NCI-H446 (cell line): ENCODE measurements around the gene RNF220.

Experiments used
- DNase-seq, 2 experiments: peaks; one replicate each; lab custom pipeline; 2025; lab: John Stamatoyannopoulos, UW

Gene RNF220

DNA sequence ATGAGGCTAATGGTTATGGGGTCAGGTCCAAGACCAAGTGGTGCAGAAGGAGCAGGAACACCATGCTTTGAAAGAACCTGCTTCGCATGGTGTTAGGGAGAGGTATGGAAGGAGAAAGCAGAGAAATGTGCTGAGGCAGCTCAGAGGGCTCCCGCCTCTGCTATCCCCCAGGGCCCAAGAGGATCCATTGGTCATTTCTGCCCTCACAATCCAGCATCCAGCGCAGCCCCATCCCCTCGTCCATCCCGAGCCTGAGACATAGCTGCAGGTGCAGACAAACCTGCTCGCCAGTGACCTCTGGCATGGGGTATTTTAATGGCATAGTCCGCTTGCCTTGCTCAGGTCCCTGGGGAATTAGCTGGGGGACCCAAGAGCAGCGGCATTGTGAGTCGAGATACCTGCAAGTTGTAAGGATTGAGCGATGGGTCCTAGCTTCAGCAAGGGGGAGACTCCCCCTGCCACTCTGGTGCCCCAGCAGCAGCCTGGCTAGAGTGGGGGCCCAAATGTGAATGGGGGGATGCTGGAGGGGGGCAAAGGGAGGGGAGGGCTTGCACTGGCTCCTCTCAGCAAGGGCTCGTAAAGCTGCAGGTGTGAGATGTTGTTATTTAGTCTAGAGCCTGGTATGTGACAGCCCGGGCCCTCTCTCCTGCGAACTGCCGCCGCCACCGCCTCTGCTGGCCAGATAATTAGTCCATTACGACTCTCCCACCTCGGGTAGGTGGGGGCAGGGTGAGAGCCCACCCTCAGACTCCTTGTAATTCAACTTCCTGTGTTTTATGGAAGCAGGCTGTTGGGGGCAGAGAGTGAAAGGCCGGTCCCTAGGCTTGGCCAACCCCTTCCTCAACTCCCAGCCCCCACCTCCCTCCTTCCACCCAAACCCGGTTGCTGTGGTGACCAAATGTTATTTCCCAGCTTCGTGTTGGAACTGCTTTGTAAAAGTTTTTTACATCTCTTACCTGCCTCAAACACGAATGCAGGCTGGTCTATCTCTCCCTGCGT is 118.8 kb downstream of the RNF220 start:
- DNase-seq: no peak

DNA sequence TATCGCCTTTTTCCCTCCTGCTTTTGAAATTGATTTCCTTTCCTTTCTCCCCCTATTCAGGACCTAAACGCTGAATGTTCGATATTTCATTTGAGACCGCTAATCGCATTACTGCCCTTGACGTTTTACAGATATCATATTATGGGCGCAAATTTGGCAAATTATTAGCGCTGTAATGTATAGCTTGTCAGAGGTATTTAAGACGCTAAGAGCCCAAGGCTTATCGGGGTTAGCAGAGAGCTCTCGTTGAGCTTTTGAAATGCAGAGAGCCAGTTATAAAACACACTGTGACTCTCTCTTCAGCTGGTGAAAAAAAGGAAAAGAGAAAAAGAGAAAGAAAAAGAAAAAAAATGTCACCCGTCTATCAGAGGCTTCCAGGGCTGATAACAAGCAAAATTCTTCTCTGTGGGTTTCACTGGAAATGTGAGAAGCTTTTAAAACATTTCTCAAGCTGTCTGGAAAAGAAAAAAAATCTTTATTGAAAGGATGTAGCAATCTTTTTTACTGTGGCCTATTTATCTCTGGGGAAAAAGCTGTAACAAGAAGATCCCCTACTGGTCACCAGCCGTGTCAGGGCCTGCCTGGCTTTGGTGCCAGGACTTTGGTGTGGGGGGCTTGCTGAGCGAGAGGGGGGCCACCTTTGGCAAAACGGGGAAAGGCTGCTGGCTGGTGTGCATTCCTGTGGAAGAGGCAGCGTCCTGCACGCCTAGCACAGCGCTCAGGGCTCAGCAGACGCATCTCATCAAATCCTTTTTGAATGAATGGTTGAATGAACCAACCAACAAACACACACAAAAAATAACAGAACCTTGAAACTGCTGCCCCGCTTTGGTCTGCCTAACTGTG is 119.8 kb downstream of the RNF220 start:
- DNase-seq: no peak

DNA sequence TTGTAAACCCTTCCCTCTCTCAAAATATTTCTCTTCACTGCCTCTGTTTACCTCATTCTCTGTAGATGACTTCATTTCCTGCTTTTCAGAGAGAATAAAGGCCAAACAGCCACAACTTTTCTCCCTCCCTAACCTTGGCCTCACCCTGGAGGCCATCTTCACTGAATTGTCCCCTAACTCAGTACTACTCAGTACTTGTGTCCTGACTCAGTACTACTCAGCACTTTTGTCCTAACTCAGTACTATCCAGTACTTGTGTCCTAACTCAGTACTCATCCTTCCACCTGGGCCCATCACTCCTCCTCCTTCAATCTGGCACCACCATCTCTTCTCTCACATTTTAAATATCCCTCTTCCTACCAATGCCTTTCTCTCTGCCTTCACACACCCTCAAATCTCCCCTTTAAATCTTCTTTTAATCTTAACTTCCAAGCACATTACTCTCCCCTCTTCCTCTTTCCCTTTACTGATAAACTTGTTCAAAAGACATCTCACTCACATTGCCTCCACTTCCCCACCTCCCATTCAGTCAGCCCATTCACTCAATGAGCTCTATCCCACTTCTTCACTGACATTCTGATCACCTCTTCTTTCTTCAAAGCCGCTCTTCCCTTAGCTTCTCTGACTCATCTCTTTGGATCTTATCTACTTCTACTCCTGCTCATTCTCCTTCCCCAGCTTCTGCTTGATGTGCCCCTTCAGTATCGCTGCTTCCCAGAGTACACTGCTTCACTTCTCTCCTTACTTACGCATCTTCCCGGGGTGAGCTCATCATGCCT is 121.4 kb downstream of the RNF220 start:
- DNase-seq: no peak

DNA sequence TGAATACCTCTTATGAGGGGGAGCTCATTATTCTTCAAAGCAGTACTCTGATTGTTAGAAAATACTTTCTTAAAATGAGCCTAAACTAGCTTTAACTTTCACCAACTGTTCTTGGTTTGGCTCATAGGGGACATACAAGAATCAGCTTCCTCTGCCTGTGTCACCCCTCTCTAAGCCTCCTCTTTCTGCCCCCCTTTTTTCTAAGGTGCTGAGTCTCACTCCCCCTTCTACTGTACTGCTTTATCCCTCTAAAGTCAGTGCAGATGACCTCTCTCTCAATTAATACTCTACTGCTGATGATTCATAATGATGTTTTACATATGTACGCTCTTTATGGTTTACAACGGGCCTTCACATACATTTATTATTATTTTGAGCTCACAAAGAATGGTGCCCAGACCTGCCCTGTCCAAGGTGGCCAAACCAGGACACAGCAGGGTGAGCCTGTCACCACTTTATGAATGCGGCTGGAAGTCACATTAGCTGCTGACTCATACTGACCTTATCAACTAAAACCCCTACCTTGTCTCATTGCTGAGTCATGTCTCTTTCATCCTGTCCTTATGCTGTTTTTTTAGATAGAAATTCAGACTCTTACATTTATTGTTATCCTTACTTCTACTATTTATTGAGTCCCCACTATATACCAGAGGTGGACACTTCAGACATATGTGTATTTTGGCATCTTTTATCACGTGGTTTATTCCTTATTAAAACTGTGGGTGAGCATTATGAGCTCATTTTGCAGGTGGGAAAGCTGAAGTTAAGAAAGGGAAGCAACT is 126.9 kb downstream of the RNF220 start:
- no peak for DNase-seq

DNA sequence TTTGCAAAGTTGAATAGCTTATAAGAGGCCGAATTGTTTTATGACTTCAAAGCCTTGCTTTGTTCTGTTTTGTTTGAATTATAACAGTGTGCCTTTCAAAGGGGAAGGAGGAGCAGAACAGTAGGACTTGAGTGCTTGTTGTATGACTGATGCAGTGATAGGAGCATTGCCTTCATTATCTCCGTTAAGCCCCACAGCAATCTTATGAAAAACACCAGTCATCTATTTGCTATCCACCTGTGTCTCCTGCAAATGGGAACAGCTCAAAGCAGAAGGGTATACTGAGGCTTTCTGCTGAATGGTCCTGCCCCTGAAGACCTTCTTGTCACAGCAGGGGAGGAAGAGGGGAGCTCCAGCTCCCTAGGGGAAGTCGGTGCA is 127.5 kb downstream of the RNF220 start:
- no peak for DNase-seq

DNA sequence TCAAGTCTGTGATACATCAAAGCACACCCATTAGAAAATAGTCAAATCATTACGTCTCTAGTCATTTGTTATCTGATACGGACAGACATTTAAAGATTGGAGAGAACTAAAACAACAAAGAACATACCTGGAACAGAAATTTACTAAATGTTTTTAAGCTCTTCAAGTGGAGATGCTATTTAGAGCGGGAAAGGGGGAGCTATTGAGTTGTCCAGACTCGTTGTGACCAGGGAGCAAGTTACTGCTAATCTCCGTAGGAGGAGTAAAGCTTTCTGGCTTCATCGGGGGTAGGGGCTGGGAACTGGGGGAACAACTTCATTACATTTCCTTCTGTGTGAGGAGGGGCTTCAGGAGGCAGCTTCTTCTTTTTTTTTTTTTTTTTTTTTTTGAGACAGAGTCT is 129.7 kb downstream of the RNF220 start:
- no peak for DNase-seq

DNA sequence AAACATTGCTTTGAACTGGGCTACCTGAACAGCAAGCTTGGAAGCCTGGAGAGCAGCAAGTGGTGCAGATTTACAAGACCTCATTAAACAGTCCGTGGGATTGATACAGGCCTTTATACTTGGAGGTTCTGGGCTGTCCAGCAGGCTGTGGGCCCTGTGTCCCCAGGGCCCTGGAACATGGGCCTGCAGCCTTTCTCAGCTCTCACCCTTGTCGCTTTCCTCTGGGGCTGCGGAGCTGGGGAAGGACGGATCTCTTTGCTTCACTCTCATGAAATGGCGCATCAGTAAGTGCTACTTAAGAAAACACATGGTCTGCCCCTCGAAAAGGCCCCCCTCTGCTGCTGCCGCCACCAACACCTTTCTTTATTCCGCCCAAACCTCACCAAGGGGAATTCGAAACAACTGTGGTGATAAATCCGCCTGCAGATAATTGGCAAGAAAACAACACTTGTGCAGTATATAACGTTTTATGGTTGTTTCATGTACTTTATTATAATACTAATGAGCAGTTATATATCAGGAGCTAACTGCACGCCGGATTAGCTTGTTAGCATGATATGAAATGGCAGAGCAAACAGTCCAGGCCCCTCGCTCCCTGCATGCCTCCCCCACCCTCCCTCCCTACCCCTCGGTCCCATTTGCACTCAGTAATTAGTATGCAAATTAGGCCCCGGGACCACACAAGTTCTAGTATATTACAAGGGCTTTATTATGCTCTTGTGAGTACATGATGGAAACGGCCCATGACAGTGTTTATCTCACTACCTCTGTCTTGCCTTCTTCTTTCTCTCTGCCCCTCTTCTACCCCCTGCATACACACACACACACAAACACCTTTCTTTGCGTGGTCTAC is 131.5 kb downstream of the RNF220 start:
- DNase-seq: no peak

DNA sequence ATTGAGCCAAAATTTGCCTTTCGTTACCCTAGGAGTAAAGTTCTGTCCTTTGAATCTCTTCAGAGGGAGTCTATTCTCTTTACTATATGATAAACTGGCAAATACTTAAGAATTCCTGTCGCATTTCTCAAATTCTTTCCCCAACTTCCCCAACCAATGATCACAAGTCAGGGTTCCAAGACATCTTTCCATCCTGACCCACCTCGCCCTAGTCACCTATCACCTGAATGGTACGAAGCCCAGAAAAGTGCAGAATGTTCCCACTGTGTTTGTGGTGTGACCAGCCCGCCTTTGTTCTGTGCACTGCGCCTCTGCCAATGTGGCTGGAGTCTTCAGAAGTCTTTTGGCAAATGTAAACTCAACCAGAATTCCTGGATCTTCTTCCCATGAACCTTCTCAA is 132.5 kb downstream of the RNF220 start:
- no peak for DNase-seq

DNA sequence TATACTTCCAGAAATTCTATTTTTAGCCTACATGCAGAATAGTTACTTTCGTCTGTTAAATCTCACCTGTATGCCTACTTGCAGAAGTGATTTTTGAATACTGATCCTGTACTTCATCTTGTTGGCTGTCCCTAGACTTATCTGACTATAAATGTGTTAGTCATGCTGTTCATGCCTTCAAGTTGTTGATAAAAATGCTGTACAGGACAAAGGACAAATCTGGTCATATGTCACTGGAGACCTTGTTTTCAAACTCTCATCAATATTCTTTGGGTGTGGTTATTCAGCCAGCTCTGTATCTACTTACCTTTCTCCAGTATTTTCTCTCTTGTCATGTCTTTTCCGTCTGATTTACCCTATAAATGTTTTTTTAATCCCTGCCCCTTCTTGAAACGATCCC is 132.9 kb downstream of the RNF220 start:
- no peak for DNase-seq

DNA sequence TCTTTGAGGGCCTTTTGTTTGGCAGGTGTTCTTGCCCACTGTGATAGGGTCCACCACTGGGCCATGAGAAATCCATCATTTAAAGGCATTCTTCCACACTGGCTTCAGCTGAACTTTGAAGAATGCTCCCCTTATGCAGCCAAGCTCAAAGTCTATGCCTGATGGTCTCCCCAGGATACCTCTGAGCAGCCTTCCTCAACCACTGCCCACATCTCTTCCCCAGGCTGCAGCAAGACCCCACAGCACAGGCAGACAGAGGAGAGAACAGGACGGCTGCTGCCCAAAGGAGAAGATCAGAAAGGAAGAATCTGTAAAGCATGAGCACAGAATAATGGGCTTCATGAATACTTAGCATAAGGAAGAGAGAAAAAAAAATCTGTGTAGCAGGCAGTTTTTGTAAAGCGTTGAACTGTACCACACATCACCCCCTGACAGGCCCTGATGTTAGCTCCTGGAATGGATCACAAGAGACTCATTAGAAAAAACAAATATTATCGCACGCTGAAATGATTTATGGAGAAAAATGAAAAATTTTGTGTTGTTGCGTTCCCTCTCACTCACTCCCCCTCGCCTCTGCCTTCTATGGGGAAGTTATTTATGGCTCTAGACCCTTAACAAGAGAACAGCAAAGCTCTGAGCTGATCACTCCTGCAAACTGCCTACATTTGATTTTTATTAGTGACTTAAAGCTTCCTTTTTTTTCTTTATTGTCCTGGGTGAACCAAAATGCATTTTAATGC is 135.1 kb downstream of the RNF220 start:
- DNase-seq: no peak

DNA sequence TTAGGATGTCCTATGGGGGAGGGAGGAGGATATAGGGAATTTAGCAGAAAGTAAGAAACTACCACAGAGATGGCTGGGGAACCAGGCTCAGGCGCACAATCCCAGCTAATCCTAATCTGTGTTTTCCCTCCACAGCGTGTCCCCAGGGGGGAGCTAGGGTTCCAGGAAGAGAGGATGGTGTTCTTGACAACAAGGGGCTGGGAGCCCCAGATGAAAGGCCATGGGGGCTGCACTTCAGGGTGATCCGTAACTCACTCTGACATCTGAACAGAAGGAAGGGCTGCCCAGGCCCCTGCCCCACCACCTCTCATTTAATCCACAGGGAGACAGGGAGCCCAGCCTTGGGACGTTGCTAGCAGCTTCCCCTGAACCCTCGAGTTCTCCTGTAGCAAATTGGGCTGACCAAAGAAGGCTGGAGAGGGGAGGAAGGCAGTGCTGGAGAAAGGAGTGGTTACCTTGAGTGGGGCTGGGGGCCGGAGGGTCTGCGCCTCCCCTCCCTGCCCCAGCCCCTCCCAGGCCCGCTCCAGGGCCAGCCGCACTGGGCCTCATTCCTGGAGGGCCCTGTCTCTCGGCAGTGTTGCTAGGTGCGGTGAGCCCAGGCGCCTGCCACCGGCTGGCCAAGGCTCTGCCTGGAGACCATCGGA is 137.5 kb downstream of the RNF220 start:
- no peak for DNase-seq

DNA sequence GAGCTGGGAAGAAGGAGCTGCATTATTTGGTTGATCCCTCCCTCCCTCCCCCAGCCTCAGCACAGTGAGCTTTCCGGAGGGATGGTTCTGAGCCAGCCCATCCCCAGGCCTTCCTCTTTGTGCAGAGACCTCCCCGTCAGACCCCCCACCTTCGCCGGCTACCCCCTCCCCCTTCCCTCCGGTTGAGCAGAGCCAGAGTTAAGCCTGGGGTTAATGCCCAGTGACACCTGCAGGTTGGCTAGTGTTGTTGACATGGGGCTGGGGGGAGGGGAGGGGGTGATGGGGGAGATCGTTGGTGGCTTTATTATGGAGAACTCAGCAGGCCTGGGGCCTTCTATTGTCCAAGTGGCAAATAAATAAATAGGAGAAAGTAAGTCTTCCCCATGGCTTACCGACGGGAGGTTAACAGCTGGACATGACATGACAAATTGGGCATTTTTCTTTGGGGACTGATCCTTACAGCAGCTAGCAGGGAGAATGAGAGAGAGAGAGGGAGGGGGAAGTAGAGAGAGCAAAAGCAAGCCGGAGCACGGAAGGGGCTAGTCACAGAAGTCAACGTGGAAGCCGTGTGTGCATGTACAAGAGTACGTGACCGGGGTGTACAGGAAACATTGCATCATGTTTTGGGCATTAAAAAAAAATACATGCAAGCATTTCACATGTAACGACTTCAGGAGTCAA is 138.1 kb downstream of the RNF220 start:
- DNase-seq: no peak

DNA sequence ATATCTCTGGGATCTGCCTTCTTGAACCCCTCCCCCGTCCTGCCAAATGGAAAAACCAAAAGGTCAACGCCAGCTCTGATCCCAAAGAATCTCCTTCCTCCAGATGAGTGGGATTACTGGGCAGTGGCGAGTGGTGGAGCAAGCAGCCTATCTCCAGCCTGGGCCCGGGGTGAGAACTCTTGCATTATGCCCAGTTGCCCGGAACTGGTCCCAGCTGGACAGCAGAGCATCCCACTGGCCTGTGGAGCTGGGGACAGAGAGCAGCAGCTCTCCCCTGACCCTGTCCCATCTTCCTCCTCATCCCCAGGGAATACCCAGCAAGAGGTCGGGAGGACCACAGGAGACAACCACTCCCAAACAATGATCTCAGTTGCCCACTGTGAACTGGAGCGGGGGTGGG is 138.7 kb downstream of the RNF220 start:
- no peak for DNase-seq

DNA sequence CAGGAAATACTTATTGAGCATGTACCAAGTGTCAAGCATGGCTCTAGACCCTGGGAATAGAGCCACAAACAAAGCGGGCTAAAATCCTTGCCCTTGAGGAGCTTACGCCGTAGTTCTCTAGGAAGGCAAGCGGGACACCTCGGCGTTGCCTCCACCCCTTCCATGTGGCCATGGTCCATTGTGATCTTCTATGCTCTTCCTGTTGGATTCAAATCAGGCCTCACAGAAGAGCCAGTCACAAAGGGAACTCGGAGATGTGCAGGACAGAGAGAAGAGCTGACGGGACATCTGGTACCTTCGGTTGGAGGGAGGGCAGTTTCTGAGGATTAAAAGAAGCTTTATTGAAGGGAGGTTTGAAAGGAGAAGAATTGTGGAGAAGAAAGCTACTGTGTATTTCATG is 139.9 kb downstream of the RNF220 start:
- no peak for DNase-seq

DNA sequence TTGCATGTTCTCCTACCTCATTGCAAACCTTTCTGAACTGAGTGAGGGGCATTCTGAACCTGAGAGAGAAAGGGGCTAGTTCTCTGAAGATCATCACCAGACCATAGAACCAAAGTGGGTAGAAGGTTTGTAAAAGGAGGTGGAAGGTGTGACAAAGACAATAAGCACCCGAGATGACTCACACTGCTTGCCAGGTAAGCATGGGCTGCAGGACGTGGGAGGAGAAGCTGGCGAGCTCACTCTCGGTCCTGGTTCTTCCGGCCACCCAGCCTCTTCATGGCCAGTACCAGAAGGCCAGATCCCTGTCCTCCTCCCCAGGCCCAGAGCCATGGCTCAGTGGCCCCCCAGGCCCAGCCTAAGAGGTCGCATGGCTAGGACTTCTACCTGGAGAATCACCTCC is 140.9 kb downstream of the RNF220 start:
- no peak for DNase-seq

DNA sequence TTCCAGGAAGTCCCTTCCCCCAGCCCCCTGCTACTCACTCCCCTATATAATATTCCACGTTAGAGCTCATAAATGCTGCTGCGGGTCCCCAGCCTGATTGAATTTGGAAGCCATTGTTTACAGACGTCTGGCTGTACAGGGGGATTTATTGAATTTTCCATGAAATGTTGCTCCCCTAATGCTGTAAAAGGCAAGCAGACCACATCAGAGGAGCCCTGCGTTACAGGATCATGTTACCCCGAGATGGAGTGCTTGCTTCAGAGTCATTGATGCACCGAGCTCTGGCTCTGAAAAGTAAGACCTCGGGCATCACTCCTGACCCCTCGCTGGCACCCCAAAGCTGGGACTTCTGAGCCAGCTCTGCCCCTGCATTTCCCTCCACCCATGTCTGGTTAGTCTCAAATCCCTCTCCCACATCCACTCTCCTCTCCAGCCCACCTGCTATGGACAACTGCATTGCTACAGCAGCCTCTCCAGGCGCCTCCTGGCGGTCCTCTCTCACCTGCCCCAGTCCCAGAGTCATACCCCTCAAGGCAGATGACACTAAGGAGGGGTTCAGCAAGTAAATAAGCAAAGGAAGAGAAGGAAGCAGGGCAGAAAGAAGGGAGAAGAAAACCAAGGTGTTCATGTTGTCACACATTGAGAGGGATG is 141.5 kb downstream of the RNF220 start:
- DNase-seq: no peak

DNA sequence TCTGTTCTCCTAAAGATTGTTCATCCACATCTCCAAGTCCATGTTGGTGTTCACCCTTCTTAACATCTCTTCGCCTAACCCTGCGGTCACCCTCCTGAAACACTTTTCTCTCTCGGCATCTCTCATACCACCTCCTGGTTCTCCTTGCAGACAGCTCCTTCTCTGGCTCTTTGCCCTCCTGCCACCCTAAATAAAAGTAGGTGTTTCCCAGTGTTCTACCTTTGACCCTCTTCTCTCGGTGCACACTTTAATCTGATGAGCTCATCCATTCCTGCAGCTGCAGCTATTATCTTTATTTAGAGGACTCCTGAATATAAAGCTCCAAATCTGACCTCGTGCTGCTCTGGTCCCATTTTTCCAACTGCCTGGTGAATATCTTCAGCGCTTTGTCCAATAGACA is 142.3 kb downstream of the RNF220 start:
- no peak for DNase-seq

DNA sequence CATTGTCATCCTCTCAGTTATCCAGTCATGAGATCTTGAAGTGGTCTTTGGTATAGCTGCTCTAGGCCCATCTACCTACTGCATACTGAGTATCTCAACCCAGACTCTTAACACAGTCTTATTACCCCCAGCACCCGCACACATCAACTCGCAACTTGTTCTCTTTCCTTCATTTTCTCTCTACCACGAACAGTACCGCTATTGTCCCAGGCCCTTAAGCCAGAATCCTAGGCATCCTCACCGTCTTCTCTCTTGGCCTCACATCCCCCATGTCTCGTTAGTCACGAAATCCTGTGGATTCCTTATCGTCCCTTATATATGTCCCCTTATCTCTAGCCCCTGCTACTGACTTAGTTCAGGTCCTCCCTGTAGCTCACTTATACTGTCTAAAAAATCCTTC is 142.8 kb downstream of the RNF220 start:
- DNase-seq: no peak
